ENCODE results near the gene LAMC2. TPM values are rescaled to one million over a fixed set of nuclear protein-coding genes. Genes with fewer than 3 reads are reported as not detected.

Gene LAMC2
- total RNA-seq, 1 experiment from 2014 or later: 0.11 TPM

DNA sequence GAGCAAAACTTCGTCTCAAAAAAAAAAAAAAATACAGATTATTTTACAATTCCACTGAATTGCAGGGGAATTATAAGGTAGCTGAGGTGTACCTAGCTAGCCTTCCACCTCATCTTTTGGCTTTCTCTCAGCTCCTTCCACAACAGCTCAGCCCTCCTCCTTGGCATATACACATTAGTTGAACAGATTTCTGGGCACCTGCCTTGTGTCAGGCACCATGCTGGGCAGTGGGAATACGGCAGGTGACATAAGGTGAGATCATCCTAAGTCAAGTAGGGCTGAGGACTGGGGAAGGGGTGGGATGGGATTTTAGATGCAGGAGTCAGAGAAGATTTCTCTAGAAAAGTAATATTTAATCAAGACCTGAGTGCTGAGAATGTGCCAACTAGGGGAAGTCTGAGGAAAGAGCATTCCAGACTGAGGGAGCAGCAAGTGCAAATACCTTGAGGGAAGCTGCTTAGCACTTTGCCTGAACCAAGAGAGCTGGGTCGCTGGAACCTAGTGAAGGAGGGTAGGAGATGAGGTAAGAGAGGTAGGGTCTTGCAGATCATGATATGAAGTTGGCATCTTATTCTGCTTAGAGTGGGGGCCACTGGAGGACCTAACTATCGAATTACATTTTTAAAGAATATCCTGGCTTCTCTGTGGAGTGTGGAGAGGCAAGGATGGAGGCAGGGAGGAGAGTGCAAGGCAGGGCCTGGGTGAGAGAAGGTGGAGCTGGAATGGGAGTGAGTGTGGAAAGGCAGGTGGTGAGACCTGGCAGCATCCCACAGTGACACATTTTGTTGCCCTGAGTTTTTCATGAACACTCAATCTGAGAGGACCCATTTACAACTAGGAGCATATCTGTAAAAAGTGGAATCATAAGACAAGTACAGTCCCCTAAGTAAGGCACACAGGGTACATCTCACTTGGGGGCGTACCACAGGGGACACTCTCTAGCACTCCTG is 28.2 kb downstream of the LAMC2 start:
- peaks cover 14% of the 10 kb centered on the region for H3K4me1 ChIP-seq (ENCODE audit: insufficient read depth, low read length, poor library complexity, severe bottlenecking)
- BruUV-seq (replicated peaks): no TSS peak
- H3K27me3 ChIP-seq (replicated peaks; ENCODE audit: insufficient read depth, low read depth, low read length, poor library complexity): no peaks in the 10 kb centered on the region
- H3K27ac ChIP-seq (ENCODE audit: low read depth, low read length, poor library complexity, severe bottlenecking): no peak overlapping the region
- intact Hi-C loops (cut with micrococcal nuclease; ENCODE audit: unreplicated experiment): no loop called here
- no peak for DNase-seq (ENCODE audit: low spot score)
- CTCF ChIA-PET: interaction anchor here (0.6 to 0.7 kb wide), 2 partner anchors 13 to 352 kb away, joined by 3 to 4 read pairs; no protein-coding TSS in a partner anchor
- POLR2A ChIA-PET (ENCODE audit: low non-redundant PET): no interaction called here
- H3K9me3 ChIP-seq (ENCODE audit: low read depth, low read length, poor library complexity, severe bottlenecking): no peaks in the 10 kb centered on the region
- TF ChIP-seq, protein P1, sequence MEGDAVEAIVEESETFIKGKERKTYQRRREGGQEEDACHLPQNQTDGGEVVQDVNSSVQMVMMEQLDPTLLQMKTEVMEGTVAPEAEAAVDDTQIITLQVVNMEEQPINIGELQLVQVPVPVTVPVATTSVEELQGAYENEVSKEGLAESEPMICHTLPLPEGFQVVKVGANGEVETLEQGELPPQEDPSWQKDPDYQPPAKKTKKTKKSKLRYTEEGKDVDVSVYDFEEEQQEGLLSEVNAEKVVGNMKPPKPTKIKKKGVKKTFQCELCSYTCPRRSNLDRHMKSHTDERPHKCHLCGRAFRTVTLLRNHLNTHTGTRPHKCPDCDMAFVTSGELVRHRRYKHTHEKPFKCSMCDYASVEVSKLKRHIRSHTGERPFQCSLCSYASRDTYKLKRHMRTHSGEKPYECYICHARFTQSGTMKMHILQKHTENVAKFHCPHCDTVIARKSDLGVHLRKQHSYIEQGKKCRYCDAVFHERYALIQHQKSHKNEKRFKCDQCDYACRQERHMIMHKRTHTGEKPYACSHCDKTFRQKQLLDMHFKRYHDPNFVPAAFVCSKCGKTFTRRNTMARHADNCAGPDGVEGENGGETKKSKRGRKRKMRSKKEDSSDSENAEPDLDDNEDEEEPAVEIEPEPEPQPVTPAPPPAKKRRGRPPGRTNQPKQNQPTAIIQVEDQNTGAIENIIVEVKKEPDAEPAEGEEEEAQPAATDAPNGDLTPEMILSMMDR (conservative IDR thresholded peaks at IDR 0.05; ENCODE audit: low read depth, low read length): no peak
- H3K4me3 ChIP-seq (ENCODE audit: low read depth, low read length, poor library complexity, severe bottlenecking): no peak overlapping the region
- no peaks in the 10 kb centered on the region for H3K36me3 ChIP-seq (ENCODE audit: insufficient read depth, low read length, poor library complexity, severe bottlenecking)

DNA sequence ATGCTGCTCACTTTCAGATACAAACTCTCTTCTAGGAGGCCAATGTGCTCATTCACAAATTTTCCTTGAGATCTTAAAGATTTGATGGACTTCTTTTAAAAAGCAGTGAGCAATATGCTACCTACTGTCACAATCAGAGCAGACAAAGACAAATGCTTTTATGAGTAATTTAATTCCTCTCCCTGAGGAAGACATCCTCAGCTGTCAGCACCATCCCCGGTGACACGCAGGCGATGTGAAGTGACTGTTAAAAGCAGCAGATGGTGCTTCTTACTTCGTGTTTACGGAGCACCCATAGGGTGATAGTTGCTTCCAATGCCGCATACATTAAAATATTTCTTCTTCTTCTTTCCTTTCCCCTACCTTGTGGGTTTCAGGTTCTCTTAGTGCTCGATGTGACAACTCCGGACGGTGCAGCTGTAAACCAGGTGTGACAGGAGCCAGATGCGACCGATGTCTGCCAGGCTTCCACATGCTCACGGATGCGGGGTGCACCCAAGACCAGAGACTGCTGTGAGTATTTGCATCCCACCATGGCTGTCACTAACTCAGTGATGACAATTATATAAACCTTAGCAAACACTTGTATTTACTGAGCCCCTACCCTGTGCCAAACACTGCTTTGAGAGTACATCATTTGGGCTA is 29.1 kb downstream of the LAMC2 start:
- Histone ChIP-seq H3K4me1 (ENCODE audit: insufficient read depth, low read length, poor library complexity, severe bottlenecking) (peaks cover 20% of the 10 kb centered on the region), H3K27ac (ENCODE audit: low read depth, low read length, poor library complexity, severe bottlenecking) (no peak overlapping the region), H3K9me3 (ENCODE audit: low read depth, low read length, poor library complexity, severe bottlenecking) (no peaks in the 10 kb centered on the region), H3K36me3 (ENCODE audit: insufficient read depth, low read length, poor library complexity, severe bottlenecking) (no peaks in the 10 kb centered on the region), H3K4me3 (ENCODE audit: low read depth, low read length, poor library complexity, severe bottlenecking) (no peak overlapping the region), H3K27me3 (replicated peaks; ENCODE audit: insufficient read depth, low read depth, low read length, poor library complexity) (no peaks in the 10 kb centered on the region)
- TF ChIP-seq EZH2 (IDR thresholded peaks at IDR 0.05; ENCODE audit: borderline replicate concordance, low read depth, low read length, poor library complexity, severe bottlenecking): no peak
- TF ChIP-seq, protein P1 (conservative IDR thresholded peaks at IDR 0.05; ENCODE audit: low read depth, low read length): no peak
- CTCF ChIA-PET: no interaction called here
- no peak for DNase-seq (ENCODE audit: low spot score)
- POLR2A ChIA-PET (ENCODE audit: low non-redundant PET): no interaction called here
- intact Hi-C loops (cut with micrococcal nuclease; ENCODE audit: unreplicated experiment): no loop called here
- BruUV-seq (replicated peaks): no TSS peak

DNA sequence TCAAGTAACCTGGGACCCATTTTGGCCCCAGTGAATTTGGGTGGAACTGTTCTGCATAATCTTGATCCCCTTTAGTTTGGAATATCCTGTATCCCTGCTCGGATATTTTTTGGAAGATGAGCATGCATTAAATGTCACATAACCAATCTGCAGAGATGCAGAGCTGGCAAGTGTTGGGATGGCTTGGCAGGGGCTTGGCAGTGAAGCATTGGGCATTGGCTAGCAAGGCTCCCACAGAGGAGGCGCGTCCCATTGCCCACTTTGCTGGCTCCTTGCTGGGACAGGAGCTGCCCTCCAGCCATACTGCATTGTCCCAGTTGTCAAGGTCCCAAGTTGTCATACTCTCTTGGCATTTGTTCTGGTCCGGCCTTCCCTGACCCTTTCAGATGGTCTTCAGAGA is 29.9 kb downstream of the LAMC2 start:
- no TSS peak for BruUV-seq (replicated peaks)
- Histone ChIP-seq H3K27me3 (replicated peaks; ENCODE audit: insufficient read depth, low read depth, low read length, poor library complexity) (no peaks in the 10 kb centered on the region), H3K9me3 (ENCODE audit: low read depth, low read length, poor library complexity, severe bottlenecking) (no peaks in the 10 kb centered on the region), H3K4me1 (ENCODE audit: insufficient read depth, low read length, poor library complexity, severe bottlenecking) (peaks cover 20% of the 10 kb centered on the region), H3K27ac (ENCODE audit: low read depth, low read length, poor library complexity, severe bottlenecking) (no peak overlapping the region), H3K36me3 (ENCODE audit: insufficient read depth, low read length, poor library complexity, severe bottlenecking) (no peaks in the 10 kb centered on the region), H3K4me3 (ENCODE audit: low read depth, low read length, poor library complexity, severe bottlenecking) (no peak overlapping the region)
- DNase-seq (ENCODE audit: low spot score): no peak
- ChIA-PET POLR2A (ENCODE audit: low non-redundant PET) (no interaction called here), CTCF (no interaction called here)
- intact Hi-C loops (cut with micrococcal nuclease; ENCODE audit: unreplicated experiment): no loop called here
- TF ChIP-seq EZH2 (IDR thresholded peaks at IDR 0.05; ENCODE audit: borderline replicate concordance, low read depth, low read length, poor library complexity, severe bottlenecking): no peak
- TF ChIP-seq, protein P1 (conservative IDR thresholded peaks at IDR 0.05; ENCODE audit: low read depth, low read length): no peak

Data from A673 (cell line).